Stimulated activated CD4-positive, alpha-beta T cell treated with anti-CD3 and anti-CD28 coated beads, Interleukin-4, amount 100 ng/mL, for 1 hour (primary cell): ENCODE data around the gene EFL1.

Source experiments
- DNase-seq: peaks from one replicate; pipeline ENCODE4 v3.0.0-alpha.2; 2020

Gene EFL1

DNA sequence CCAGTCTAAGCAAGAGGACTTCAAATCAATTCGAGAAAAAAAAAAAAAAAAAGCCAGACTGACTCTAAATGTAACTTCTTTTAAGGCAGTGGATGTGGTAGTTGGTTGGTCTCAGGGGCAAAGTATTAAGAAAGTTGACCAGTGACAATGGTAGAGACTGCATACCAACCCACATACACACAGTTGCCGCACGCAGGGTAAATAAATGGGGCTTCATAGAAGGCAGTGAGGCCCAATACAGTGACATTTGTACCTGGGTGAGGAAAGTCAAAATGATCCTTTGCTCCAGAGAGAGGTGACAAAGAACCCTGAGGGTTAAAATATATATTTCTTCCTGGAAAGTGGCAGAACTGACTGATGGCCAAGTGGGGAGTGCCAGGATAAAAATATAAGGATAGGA is 116.0 kb downstream of the EFL1 start:
- no peak for DNase-seq

DNA sequence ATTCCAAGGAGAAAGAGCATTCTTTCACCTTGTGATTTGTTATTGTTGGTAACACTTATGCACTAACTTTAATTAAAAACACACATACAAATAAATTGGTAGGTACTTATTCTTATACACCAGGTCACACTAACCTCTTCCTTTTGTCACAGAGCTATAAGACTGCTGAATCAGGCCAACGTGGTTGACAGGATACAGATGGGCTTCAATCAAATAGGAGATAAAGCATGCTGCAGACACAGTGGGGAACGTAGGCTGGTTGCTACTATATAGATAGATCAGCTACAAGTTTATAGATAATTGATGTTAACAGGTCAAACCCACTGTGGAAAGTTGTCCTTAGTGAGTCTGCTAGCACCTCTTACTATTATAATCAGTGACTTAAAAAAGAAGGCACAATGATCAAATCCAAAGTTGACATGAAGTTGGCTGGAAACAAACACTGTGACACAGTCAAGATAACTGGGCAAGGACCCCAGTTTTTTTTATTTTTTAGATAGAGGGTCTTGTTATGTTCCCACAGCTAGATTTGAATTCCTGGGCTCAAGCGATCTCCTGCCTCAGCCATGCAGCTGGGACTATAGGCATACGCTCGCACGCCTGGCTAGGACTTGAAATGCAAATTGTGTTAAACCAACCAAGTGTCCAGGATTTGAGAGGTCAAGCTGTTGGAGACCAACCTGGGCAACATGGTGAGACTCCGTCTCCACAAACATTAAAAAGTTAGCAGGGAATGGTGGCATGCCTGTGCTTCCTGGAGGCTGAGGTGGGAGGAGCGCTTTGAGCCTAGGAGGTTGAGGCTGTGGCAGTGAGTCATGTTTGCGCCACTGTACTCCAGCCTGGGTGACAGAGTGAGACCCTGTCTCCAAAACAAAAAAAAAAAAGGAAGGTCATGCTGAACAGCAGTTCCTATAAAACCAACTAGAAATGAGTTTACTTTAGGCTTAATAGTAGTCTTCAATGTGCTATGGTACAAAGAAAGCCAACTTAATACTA is 118.8 kb downstream of the EFL1 start:
- no peak for DNase-seq

DNA sequence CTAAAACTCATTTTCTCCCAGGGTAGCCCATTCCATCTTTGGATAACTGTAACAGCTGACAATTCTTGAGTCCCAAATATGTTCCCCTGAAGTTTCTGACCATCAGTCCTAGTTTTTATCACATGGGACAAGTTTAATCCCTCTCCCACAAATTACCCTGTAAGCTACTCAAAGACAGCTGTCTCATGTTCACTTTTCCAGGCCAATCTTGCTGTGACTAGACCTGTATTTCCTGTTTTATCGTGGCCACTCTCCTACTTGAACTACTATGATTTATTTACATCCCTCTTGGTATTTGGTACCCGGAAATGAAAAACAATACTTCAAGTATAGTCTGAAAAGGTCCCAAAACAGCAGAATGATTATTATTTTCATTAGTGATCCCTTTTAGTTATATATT is 121.6 kb downstream of the EFL1 start:
- DNase-seq: no peak

DNA sequence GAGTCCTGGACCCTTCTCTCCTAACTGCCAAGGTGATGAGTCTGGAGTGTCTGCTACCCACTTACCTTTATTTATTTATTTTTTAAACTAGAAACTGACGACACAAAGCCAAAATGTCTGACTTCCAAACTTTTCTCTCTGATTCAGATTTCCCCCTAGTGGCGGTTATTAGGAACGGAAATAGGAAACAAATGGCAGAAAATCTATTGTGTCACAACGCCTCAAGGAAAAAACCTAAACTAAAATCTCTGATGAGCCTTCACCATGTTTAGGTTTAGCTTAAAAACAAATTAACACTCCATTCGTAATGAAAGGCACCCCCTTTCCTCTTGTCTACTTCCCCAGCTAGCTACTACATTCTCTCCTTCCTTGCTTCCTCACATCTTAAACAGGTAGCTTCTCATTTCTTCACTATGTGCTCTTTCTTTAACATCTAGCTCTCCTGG is 122.7 kb downstream of the EFL1 start:
- DNase-seq: no peak

- DNase-seq: no peak
These were observed 124.2 kb downstream of the EFL1 start for GRCh38 chr15:82138306-82138705.

GRCh38 chr15:82137261-82137660 is 125.3 kb downstream of the EFL1 start:
- no peak for DNase-seq

GRCh38 chr15:82136120-82136519 is 126.4 kb downstream of the EFL1 start:
- no peak for DNase-seq

- no peak for DNase-seq
These were observed 126.9 kb downstream of the EFL1 start for GRCh38 chr15:82135638-82136037.

- no peak for DNase-seq
These were observed 128.1 kb downstream of the EFL1 start for GRCh38 chr15:82134461-82134860.

GRCh38 chr15:82133251-82133650 is 129.3 kb downstream of the EFL1 start:
- no peak for DNase-seq

DNA sequence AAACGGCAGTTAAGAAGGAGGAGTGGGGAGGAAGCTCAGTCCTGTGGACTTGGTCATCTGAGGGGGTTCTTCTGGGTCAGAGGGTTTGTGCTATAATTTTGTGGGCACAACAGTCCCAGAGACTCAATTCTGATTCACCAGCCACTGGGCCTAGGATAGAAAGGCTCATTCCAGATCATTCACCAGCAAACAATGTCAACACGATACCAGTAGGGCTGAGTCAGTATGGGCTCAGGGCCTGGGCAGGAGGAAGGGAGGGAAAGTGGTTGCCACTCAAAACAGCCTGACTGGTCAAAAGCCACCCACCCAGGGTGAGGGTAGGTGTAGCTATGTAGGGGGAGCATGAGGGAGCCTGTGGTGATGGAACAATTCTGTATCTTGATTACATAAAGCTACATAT is 129.8 kb downstream of the EFL1 start:
- no peak for DNase-seq

DNA sequence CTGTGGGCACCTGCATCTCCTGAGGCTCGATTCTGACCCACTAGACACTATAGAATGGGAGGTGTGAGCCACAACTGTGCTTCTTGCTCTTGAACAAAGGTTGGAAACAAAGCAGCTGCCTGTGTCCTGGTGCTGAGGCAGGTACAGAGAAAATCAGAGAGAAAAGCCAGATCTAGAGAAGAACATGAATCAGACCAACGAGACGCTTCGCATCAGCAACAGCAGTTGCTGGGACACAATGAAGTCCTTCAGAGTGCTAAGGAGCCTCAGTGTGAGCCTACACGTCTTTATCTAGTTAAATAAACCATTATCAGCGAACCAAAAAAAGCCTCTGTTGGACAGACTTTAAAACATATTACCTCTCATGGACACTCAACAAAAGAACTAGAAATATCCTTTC is 130.4 kb downstream of the EFL1 start:
- no peak for DNase-seq

DNA sequence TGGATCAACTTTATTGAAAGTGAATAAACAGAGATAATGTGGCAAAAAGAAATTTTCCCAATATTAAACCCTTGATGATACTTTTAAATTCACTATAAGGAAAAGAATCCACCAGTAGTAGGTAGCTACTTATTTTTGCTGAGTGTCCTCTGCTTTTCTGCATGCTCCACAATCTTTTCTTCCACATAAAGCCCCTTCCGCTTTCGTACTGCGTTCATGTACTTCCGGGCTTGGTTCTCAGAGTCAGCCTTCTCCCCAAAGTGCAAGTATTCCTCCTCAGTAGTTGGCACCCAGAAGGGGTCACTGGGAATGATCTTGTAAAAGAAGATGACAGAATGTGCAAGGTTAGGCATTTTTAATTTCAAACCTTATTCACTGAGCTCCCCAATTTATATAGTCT is 132.3 kb downstream of the EFL1 start:
- DNase-seq: no peak

- DNase-seq: no peak
These were observed 132.8 kb downstream of the EFL1 start for GRCh38 chr15:82129761-82130160.

DNA sequence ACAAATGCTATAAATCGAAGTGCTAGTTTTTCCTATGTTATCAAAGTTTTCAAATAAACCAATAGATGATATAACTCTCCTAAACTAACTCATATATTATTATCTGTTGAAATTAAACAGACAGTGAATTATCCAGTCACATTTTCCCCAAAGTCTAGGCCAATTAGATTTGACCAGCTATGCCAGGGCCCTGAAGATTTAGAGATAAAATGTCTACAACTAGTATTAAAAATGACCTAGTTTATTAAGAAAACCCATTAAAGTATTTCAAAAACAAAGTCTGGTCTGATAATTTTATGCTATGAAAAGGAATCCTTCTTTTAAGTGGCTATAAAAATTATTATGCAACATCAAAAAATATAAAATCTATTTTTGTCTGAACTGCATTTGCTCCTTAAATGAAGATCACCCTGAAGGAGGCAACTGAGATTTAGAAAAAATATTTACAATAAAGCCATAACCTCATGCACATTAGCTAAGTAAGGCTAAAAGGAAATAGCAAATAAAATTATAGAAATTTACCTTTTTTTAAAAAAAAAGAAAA is 133.3 kb downstream of the EFL1 start:
- DNase-seq: no peak

GRCh38 chr15:82128401-82129148 is 134.0 kb downstream of the EFL1 start:
- DNase-seq: no peak

- DNase-seq: no peak
These were observed 135.0 kb downstream of the EFL1 start for GRCh38 chr15:82127581-82127980.

DNA sequence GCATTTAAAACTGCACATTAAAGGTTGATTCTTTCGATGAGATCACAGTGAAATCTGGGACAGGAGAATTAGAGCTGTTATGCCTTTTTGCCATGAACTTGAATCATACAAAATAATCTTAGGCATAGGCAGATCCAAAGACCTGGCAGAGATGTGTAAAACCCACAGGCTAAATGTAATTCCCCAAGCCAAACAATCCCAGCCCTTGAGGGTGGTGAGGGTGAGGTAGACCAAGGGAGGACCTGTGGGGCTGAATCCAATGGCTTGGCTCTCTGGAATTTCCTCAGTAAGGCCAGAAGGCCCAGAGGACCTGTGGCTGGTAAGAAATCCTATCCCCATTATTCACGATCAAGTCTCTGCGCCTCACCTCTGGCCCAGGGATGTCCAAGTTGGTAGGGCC is 136.2 kb downstream of the EFL1 start:
- DNase-seq: no peak

DNA sequence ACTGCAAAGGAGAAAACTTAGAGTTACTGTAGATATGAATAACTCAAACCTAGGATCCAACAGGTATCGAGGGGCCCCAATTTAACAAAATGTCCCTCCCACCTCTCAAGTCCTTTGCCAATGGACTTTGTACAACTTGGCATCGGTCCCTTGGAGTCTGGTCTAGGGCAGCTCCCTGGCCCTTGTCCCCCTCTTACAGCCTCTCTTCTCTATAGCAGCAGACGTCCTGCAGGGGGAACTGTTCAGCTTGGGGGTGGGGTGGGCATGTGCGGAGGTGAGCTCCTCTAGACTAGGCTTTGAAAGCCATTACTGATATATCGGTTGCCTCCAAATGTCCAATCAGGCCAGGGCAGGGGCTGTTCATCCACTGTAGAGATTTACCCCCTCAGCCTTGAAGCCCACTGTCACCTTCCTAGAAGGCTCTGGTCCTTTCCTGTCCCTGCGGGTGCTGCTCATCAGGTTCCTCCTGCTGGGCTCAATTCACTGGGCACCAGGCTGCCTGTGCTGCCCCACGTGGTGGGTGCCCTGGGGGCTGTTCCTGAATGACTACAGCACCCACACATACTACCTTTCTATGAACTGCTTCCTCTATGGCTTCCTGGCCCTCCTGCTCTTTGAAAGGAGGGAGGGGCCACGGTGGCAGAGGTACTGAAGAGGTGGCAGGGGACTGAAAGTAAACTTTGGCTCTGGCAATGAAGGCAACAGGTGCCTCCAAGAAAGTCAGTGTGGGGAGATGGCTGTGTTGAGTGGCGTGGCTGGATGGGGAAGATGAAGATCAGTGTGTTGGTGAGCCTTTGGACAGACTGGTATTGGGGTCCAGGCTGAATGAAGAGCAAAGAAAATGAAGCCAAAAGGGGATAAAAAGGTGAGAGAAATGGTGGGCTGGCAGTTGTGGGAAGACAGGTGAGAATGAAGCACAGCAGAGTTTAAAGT is 137.9 kb downstream of the EFL1 start:
- DNase-seq: no peak

DNA sequence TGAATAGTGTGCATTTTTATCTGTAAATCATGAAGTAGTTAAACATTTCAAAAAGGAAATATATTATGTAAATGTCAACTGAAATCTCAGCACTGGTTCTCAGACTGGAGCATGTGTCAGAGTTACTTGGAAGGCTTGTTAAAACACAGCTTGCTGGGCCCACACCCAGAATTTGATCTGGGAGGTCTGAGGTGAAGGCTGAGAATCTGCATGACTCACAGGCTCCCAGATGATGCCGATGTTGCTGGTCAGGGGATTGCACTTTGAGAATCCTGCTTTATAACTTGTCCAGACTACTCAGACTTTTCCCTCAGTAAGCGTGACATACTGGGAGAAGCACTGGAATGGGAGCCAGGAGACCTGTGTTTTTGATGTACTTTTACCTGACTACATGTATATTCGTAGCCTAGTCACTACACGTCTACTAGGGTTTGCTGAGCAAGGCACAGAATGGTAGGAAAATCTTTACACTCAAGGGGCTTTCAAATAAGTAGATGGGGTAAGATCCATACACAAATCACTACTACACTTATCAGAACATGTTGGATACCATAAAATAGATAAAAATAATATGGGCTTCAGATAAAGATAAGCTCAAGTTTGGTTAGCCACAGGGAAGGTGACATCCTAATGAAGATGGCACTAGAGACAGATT is 139.7 kb downstream of the EFL1 start:
- no peak for DNase-seq

- no peak for DNase-seq
These were observed 144.5 kb downstream of the EFL1 start for GRCh38 chr15:82118040-82118439.

DNA sequence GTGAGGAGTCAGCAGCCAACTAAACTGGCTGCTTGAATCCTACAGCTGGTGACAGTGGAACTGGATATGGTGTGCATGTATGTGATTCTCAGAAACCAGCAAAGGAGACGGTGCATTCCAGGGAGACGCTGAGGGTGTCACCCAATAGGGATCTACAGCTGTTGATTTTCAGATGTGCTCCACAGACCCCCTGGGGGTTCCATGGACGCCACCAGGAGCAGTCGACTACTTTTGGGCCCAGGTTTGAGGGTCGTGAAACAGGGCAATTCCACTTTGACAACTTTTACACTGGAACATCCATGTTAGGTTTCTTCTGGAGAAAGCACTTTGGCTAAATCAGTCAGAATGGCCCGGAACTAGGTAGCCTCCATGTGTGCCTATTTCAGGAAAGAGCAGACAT is 145.2 kb downstream of the EFL1 start:
- no peak for DNase-seq
